A549 (cell line): ENCODE measurements around the gene FBN2.

Source experiments
- ESRRA ChIP-seq: fragments of 150-350 bp; IDR thresholded peaks from 2 replicates; pipeline ENCODE4 v1.6.1; 2014; ENCODE audit warnings: mild to moderate bottlenecking, low read length, borderline replicate concordance
- FOXS1 ChIP-seq: fragments of 250-450 bp; sonication (Bioruptor Pico); IDR thresholded peaks from 2 replicates; pipeline ENCODE4 v1.5.0; 2020; ENCODE audit warnings: mild to moderate bottlenecking, moderate library complexity
- POLR2A ChIP-seq: IDR thresholded peaks from 2 replicates; pipeline ENCODE4 v1.6.1; 2012; ENCODE audit warnings: mild to moderate bottlenecking, low read length
- RFX5 ChIP-seq: fragments of 450-650 bp; IDR thresholded peaks from 2 replicates; pipeline ENCODE4 v1.7.1; 2014; ENCODE audit warnings: antibody characterized with exemption, mild to moderate bottlenecking, moderate library complexity

DNA sequence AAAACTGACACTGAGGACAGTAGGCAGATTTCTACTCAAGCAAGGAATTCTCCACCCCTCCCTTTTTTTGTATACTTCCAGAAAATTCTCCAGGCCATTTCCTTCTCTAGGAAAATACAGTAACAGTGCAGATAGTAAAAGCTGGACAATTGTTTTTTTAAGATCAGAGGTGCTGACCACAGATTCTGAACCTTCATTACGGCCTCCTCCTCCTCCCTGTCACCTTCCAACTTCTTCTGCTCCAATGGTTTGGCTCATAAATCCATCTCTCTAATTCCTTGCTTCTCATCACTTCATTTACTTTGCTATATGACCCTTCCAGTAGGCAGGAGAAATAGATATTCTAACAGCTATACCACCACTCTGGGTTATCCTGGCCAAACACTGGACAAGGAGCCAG, 220.6 kb downstream of the FBN2 start:
- TF ChIP-seq POLR2A (no peak), FOXS1 (no peak), RFX5 (no peak), ESRRA (no peak)
